ENCODE measurements around the gene MINDY1.

MINDY1 gene

DNA sequence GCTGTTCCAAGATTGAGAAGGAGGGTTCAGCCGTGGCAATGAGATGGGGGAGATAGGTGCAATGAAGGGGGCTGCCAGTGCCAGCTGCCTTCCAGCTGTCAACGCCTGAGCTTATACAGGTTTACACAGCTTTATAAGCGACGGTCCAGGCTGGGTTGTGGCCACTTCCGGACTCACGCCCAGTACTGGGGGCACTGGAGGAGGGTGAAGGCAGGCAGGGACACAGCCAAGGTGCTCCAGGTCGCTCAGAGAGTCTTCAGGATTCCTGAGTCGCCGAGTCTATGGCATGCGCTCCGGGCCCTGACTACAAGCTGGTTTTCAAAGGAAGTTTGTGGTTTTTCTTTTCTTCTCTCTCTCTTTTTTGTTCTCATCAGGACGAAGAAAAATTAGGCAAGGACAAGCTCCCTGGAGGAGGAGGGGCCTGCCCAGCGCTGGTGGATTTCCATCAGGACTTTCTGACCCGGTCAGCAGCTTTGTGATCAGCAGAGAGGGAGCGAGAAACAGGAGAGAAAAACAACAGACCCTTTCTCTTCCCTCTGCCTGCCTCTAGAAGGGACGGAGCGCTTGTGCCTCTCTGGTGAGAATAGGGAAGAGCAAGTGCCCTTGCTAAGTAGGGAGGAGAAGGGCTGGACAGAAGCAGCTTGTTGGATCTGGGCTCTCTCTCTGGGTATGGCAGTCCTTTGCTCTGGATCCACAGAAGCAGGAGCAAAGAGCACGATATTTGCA lies at the start of gene MINDY1:
MINDY1 (minus strand) TSS at position 576 of the 726 bp plus-strand sequence. CDS start 4,285 bp downstream, outside the sequence.
- DNase-seq, result peak; percentile 67

DNA sequence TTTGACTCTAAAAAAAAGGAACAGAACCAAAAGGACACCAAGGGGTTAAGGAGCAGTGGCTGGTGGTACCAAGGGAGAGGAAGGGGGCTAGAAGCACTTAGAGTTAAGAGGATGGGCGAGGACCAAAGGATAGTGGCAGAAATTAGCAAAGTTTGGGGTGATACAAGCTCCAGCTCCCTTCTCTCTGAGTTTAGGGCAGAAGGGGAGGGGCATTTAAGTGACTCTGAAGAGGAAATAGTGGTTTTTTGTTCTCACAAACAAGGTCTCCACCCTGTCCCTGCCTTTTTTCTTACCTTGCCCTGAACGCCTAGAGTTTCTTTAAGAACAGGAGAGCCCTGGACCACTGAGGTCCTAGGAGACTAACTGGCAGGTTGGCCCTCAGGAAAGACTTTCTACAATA lies 49.4 kb upstream of the MINDY1 start:
- DNase-seq, result peak; percentile 43

DNA sequence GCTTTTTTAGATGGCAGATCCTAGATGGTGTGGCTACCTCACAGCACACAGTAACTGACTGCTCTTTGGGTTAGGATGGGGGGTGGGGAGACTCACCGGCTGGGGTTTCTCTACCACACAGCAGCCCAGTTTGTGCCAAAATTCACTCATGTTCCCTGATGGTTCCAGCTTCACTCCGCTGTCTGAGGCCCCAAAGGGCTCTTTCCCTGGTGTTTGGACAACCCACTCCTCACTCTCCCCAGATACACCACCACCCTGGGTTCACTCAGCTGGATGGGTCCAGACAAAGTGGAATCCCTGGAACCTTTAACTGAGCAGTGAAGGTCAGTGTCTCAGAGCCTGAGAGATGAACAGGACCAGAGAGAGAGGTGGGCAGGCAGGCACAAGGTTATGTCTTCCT lies 48.9 kb upstream of the MINDY1 start:
- no peak for DNase-seq

GRCh38 chr1:151054971-151055547 lies 48.4 kb upstream of the MINDY1 start:
- DNase-seq, result no peak

DNA sequence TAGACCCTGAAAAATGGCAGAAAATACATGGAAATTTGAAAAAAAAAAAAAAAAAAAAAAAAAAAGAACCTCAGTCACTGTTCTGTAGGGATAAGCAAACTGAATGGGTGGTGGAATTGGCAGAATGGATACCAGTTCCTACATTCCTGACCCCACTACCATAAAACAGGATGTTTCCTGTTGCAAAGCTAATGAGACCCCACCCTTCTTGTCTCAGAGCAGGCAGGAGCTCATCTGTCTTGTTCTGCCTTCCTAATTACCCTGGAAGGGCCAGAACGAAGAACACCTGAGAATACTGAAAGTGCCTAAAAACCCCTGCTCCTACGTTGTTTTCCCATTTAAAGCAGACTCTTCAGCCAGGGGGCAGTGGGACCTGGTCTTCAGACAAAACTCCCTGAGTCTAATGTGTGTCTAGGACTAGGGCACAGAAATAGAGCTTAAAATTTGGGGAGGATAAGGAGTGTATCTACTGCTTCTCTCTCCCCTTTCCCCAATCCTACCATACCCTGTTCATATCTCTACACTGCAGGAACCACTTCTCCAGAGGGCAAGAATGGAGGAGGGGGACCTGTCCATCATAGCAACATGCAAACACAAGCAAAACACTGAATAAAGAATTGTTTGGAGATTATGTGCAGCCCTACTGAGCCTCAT lies 44.8 kb upstream of the MINDY1 start:
- DNase-seq, result no peak

- DNase-seq, result no peak
Measured at GRCh38 chr1:151050051-151050688, 43.5 kb upstream of the MINDY1 start.

- no peak for DNase-seq
Measured at GRCh38 chr1:151049458-151049857, 42.8 kb upstream of the MINDY1 start.

DNA sequence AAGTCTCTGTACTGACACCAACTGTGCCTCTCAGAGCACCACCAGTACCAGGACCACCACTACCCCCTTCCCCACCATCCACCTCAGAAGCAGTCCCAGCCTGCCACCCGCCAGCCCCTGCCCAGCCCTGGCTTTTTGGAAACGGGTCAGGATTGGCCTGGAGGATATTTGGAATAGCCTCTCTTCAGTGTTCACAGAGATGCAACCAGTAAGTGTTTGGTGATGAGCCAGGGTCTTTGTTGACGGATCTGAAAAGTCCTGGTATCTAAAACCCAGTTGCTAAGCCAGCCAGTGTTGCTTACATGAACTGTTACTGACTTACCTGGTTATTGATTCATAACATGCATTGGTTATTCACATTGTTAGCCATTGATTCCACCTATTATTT lies 41.9 kb upstream of the MINDY1 start:
- no peak for DNase-seq

GRCh38 chr1:151047925-151048644 lies 41.4 kb upstream of the MINDY1 start:
- DNase-seq, result peak; percentile 62

GRCh38 chr1:151047591-151047924 lies 40.9 kb upstream of the MINDY1 start, which contains the start of gene C1orf56:
Gene C1orf56, plus strand, starts transcription at chr1:151047751. Its CDS starts 97 bp downstream, at chr1:151047848.
- DNase-seq, result peak; percentile 63

GRCh38 chr1:151043163-151043562 lies 36.5 kb upstream of the MINDY1 start:
- no peak for DNase-seq

DNA sequence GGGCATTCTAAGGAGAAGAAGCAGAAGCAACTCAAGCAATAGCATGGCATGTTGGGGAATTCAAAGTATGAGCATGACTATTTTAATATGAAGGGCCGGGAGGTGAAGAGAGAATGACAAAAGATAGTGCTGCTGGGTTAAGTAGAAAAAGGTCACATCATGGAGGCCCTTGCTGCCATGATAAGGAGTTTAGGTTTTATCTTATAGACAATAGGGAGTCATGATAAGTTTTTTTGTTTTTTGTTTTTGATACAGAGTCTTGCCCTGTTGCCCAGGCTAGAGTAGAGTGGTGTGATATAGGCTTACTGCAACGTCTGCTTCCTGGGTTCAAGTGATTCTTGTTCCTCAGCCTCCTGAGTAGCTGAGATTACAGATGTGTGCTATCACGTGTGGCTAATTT lies 32.8 kb upstream of the MINDY1 start:
- DNase-seq, result no peak

- no peak for DNase-seq
Measured at GRCh38 chr1:151037032-151037431, 30.3 kb upstream of the MINDY1 start.

- DNase-seq, result no peak
Measured at GRCh38 chr1:151036356-151036755, 29.7 kb upstream of the MINDY1 start, which contains the start of gene BNIPL. Gene BNIPL, plus strand, starts transcription at chr1:151036586. Its CDS starts 140 bp downstream, at chr1:151036726.

DNA sequence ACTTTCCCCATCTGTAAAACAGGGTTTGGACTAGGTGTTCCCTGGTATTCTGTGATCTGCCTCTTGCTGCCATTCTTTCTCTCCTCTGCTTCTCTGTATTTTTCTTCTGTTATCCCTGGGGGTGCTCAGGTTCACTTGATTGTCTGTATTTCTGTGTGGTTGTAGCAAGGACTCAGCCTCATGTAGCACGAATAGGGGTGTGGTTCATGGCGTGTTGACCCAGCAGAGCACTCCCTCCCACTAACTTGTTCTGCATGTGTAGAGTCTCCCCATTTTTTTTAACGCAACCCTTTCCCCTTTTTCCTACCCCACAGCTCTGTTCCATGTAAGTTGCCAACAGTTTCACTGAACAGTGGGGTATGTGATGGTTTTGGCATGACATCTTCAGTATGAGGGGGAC lies 28.5 kb upstream of the MINDY1 start:
- no peak for DNase-seq

GRCh38 chr1:151032164-151032563 lies 25.5 kb upstream of the MINDY1 start:
- no peak for DNase-seq

- DNase-seq, result no peak
Measured at GRCh38 chr1:151026460-151026859, 19.8 kb upstream of the MINDY1 start.

- peak; percentile 83 for DNase-seq
Measured at GRCh38 chr1:151024540-151025146, 17.9 kb upstream of the MINDY1 start.

GRCh38 chr1:151013518-151013917 lies 6.8 kb upstream of the MINDY1 start:
- no peak for DNase-seq

DNA sequence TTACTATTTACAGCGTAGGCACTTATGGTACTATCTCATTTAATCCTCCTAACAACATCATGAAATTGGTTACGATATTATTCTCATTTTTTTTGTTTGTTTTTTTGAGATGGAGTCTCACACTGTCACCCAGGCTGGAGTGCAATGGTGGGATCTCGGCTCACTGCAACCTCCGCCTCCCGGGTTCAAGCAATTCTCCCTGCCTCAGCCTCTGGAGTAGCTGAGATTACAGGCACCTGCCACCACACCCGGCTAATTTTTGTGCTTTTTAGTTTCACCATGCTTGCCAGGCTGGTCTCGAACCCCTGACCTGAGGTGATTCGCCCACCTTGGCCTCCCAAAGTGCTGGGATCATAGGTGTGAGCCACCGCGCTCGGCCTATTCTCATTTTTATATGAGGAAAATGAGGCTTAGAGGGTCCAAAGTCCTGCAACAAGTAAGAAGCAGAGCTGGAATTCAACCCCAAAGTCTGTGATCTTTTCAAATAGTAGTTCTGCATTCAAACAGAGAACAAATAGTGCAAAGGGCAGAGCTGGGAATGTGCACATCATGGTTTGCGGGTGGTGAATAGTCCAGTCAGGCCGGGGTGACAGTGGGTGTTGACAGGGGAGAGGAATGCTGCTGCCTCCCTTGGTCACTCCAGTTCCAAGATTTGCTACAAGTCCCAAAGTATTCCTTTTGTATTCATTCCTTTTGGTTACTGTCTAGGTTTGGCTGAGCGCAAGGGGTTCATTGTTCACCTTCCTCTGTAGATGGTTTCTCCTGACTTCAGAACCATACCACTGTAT lies 6.2 kb upstream of the MINDY1 start:
- no peak for DNase-seq

- DNase-seq, result no peak
Measured at GRCh38 chr1:151011154-151011850, 4.6 kb upstream of the MINDY1 start.
